A549 (cell line): ENCODE measurements around the gene RPL3. TPM values are rescaled to one million over a fixed set of nuclear protein-coding genes. Genes with fewer than 3 reads are reported as not detected.

Experiments used
- ATAC-seq, 2 experiments: fragments of 200-7000 bp in 1 of 2; fragments of >200 bp in 1 of 2; cut with Nextera tagmentation in 1 of 2; cut with Tn5 transposase in 1 of 2; 3 replicates each; pipeline versions ENCODE4 v1.8.0 to v1.9.1; 2018 to 2020; ENCODE audit warnings: mild to moderate bottlenecking in 1 of 2, moderate library complexity in 1 of 2
- CTCF ChIA-PET: fragments of 300-600 bp; sonication (Branson Sonifier 250); formaldehyde crosslinking; extraction: SDS; loops from one replicate; lab custom pipeline; 2021; ENCODE audit warnings: antibody characterized with exemption, inconsistent platforms; lab: Yijun Ruan, JAX
- POLR2A ChIA-PET: fragments of 350-600 bp; formaldehyde crosslinking; extraction: SDS; loops from one replicate; lab custom pipeline; 2021; ENCODE audit warnings: antibody characterized with exemption, inconsistent platforms; lab: Yijun Ruan, JAX
- DNase-seq, 2 experiments: peaks; one replicate each; pipeline versions ENCODE4 v3.0.0 to v3.0.0-alpha.2; 2011 to 2016; ENCODE audit warnings: low read depth in 1 of 2, low spot score in 1 of 2
- FAIRE-seq: peaks from 2 replicates; lab custom pipeline; 2011; peaks lifted over from hg19 to GRCh38; lab: Jason Lieb, UNC
- H3K27ac ChIP-seq, 2 experiments: fragments of >200 bp; sonication (Bioruptor Twin); formaldehyde crosslinking; 3 replicates each; pipeline ENCODE4 v1.5.1; 2016 to 2017
- H3K4me1 ChIP-seq: fragments of >200 bp; sonication (Bioruptor Twin); formaldehyde crosslinking; 3 replicates; pipeline ENCODE4 v1.6.1; 2016
- H3K4me2 ChIP-seq: fragments of >200 bp; sonication (Bioruptor Twin); formaldehyde crosslinking; 3 replicates; pipeline ENCODE4 v1.6.1; 2016
- H3K4me3 ChIP-seq: fragments of >200 bp; sonication (Bioruptor Twin); formaldehyde crosslinking; 3 replicates; pipeline ENCODE4 v1.5.1; 2016
- H3K9me3 ChIP-seq: fragments of >200 bp; sonication (Bioruptor Twin); formaldehyde crosslinking; 3 replicates; pipeline ENCODE4 v1.6.1; 2016
- BHLHE40 ChIP-seq: IDR thresholded peaks from 2 replicates; pipeline ENCODE4 v1.6.1; 2012; ENCODE audit warnings: low read depth, low read length, inconsistent platforms
- CBX8 ChIP-seq: fragments of 200-600 bp; sonication (generic); IDR thresholded peaks from 2 replicates; pipeline ENCODE4 v1.6.1; 2016
- CEBPB ChIP-seq, 2 experiments: fragments of >200 bp in 1 of 2; sonication (Bioruptor Twin) in 1 of 2; formaldehyde crosslinking in 1 of 2; IDR thresholded peaks; 2 replicates each; pipeline ENCODE4 v1.6.1; 2012 to 2016
- CTCF ChIP-seq: fragments of >200 bp; sonication (Bioruptor Twin); formaldehyde crosslinking; IDR thresholded peaks from 3 replicates; pipeline ENCODE4 v1.5.1; 2016
- EHF ChIP-seq: fragments of 250-450 bp; sonication (Bioruptor Pico); IDR thresholded peaks from 2 replicates; pipeline ENCODE4 v1.5.0; 2020; ENCODE audit warnings: mild to moderate bottlenecking
- ESRRA ChIP-seq: fragments of 150-350 bp; IDR thresholded peaks from 2 replicates; pipeline ENCODE4 v1.6.1; 2014; ENCODE audit warnings: mild to moderate bottlenecking, low read length, borderline replicate concordance
- FOSB ChIP-seq: fragments of 250-450 bp; sonication (Bioruptor Pico); IDR thresholded peaks from 2 replicates; pipeline ENCODE4 v1.5.0; 2020; ENCODE audit warnings: mild to moderate bottlenecking, moderate library complexity
- FOXS1 ChIP-seq: fragments of 250-450 bp; sonication (Bioruptor Pico); IDR thresholded peaks from 2 replicates; pipeline ENCODE4 v1.5.0; 2020; ENCODE audit warnings: mild to moderate bottlenecking, moderate library complexity
- HOXB13 ChIP-seq: fragments of 250-450 bp; sonication (Bioruptor Pico); IDR thresholded peaks from 2 replicates; pipeline ENCODE4 v1.5.0; 2020; ENCODE audit warnings: low read depth, mild to moderate bottlenecking, moderate library complexity
- HOXB5 ChIP-seq: fragments of 250-450 bp; sonication (Bioruptor Pico); IDR thresholded peaks from 2 replicates; pipeline ENCODE4 v1.5.0; 2020; ENCODE audit warnings: mild to moderate bottlenecking, moderate library complexity
- KDM5A ChIP-seq: fragments of 200-600 bp; sonication (generic); IDR thresholded peaks from 2 replicates; pipeline ENCODE4 v1.6.1; 2016; ENCODE audit warnings: antibody characterized with exemption, mild to moderate bottlenecking
- NPAS2 ChIP-seq: fragments of 250-450 bp; sonication (Bioruptor Pico); IDR thresholded peaks from 2 replicates; pipeline ENCODE4 v1.8.0; 2022; ENCODE audit warnings: mild to moderate bottlenecking, moderate library complexity, borderline replicate concordance
- RARB ChIP-seq: fragments of 250-450 bp; sonication (Bioruptor Pico); IDR thresholded peaks from 2 replicates; pipeline ENCODE4 v1.8.0; 2021; ENCODE audit warnings: mild to moderate bottlenecking, moderate library complexity
- RCOR1 ChIP-seq: fragments of 150-350 bp; IDR thresholded peaks from 2 replicates; pipeline ENCODE4 v1.6.1; 2014; ENCODE audit warnings: antibody characterized with exemption, low read length, low read depth
- RFX5 ChIP-seq: fragments of 450-650 bp; IDR thresholded peaks from 2 replicates; pipeline ENCODE4 v1.7.1; 2014; ENCODE audit warnings: antibody characterized with exemption, mild to moderate bottlenecking, moderate library complexity
- RNF2 ChIP-seq: fragments of 200-600 bp; sonication (generic); IDR thresholded peaks from 2 replicates; pipeline ENCODE4 v1.6.1; 2016; ENCODE audit warnings: low read depth, mild to moderate bottlenecking, antibody characterized with exemption, moderate library complexity, borderline replicate concordance
- SREBF2 ChIP-seq: fragments of 450-650 bp; IDR thresholded peaks from 2 replicates; pipeline ENCODE4 v1.6.1; 2014; ENCODE audit warnings: mild to moderate bottlenecking, moderate library complexity
- ZFP36 ChIP-seq: fragments of 450-650 bp; IDR thresholded peaks from 2 replicates; pipeline ENCODE4 v1.6.1; 2014; ENCODE audit warnings: borderline replicate concordance; ENCODE audit not compliant: partially characterized antibody
- WGBS: methylation state at CpG from one replicate; pipeline ENCODE4 v1.1.6; 2017; ENCODE audit errors: missing lambda C conversion rate; 5-methylcytosine and 5-hydroxymethylcytosine counted together
- polyA plus RNA-seq, 4 experiments: library from polyadenylated mRNA; depleted of rRNA in 3 of 4; stranded (reverse); fragments of >200 nt; fragmentation: RNase III in 1 of 4; extraction: RNeasy Plus Mini Kit Qiagen cat#74134 plus additional on column Dnase treatment in 1 of 4; gene quantifications; 2 replicates in 3 of 4; 3 replicates in 1 of 4; pipeline ENCODE4 v1.2.3, GENCODE V29; 2011 to 2017

RPL3 gene
- polyA plus RNA-seq, 2 of the 4 experiments (the other 2 are of a cell fraction) = 1,921 to 1,965 TPM

DNA sequence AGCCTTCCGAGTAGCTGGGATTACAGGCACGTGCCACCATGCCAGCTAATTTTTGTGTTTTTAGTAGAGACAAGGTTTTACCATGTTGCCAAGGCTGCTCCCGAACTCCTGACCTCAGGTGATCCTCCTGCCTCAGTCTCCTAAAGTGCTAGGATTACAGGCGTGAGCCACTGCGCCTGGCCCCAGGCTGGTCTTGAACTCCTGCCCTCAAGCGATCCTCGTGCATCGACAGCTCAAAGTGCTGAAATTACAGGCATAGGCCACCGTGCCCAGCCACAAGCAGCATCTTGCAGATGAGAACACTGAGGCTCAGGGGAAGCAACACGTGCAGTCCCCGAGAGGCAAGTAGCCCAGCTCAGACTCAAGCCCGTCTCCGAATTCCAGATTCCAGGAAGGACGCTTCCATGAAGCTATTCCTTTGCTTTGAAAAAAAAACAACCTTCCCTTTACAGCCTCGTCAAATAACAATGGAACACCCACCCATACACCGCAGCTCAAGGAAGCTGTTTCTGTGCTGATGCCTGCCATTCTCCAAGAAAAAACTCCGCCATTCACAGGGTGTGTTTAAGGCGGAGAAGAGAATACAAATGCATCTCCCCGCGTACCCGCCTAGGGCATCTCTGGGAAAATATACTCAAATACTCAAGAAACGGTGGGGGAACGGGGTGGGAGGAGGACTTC, 40.1 kb downstream of the RPL3 start (continued):
- no peak for TF ChIP-seq CTCF
- no peak for TF ChIP-seq KDM5A
- TF ChIP-seq ESRRA = no peak
- TF ChIP-seq CBX8 = no peak
- no peak for TF ChIP-seq FOXS1 (CRISPR knock-in tag)
- TF ChIP-seq RFX5 = no peak
- TF ChIP-seq ZFP36 = no peak
- no peak for TF ChIP-seq HOXB13 (CRISPR knock-in tag)

GRCh38 chr22:39278040-39278439, 41.4 kb downstream of the RPL3 start:
- no peak for FAIRE-seq
- H3K4me3 ChIP-seq = no peak overlapping the region
- CTCF ChIA-PET = interaction anchor here (1.3 kb wide), 1 partner anchor 14 kb away, joined by 3 read pairs; no protein-coding TSS in a partner anchor
- H3K27ac ChIP-seq = no peak overlapping the region
- H3K4me2 ChIP-seq = no peak overlapping the region
- TF ChIP-seq ZFP36 = no peak
- no peak for TF ChIP-seq EHF (CRISPR knock-in tag)
- TF ChIP-seq ESRRA = no peak
- no peak for DNase-seq
- WGBS = 70% methylated on average over 5 of the region's 13 CpGs
- H3K9me3 ChIP-seq = no peaks in the 10 kb centered on the region
- no peaks in the 10 kb centered on the region for H3K4me1 ChIP-seq
- POLR2A ChIA-PET = no interaction called here
- ATAC-seq = peak in 1 of 2 experiments; percentile 41; a peak in 2 of 6 replicates

- H3K4me2 ChIP-seq = no peak overlapping the region
- no peak for DNase-seq
- ATAC-seq = no peak
- TF ChIP-seq CEBPB (IDR thresholded peaks at IDR 0.05) (no peak), SREBF2 (no peak), RARB (CRISPR knock-in tag) (no peak), NPAS2 (CRISPR knock-in tag) (no peak), FOSB (CRISPR knock-in tag) (no peak), HOXB5 (CRISPR knock-in tag) (no peak), CTCF (no peak), ESRRA (no peak), BHLHE40 (no peak), RNF2 (no peak), RCOR1 (no peak)
- H3K4me1 ChIP-seq = no peaks in the 10 kb centered on the region
- no peaks in the 10 kb centered on the region for H3K9me3 ChIP-seq
- 50% methylated on average over 6 of the region's 6 CpGs for WGBS
- CTCF ChIA-PET = interaction anchor here (1.1 to 1.3 kb wide), 2 partner anchors 13 to 14 kb away, joined by 3 read pairs; no protein-coding TSS in a partner anchor
- POLR2A ChIA-PET = no interaction called here
- FAIRE-seq = no peak
- H3K4me3 ChIP-seq = no peak overlapping the region
- H3K27ac ChIP-seq = no peak overlapping the region
These were observed 42.2 kb downstream of the RPL3 start for GRCh38 chr22:39277142-39277607.
